Panc1 (cell line): ENCODE measurements around the gene SHOX. TPM values are rescaled to one million over a fixed set of nuclear protein-coding genes. Genes with fewer than 3 reads are reported as not detected.

Experiments used
- ATAC-seq: fragments of 200-7000 bp; cut with Tn5 transposase; 2 replicates; pipeline ENCODE4 v1.9.1; 2020; ENCODE audit warnings: mild to moderate bottlenecking, moderate library complexity
- BruUV-seq: library from RNA; stranded (reverse); fragments of 400-500 nt; replicated peaks from 2 replicates; lab custom pipeline; 2021; lab: Mats Ljungman, UMichigan
- CTCF ChIA-PET: fragments of 300-600 bp; sonication (Branson Sonifier 250); formaldehyde crosslinking; loops from one replicate; lab custom pipeline; 2022; ENCODE audit warnings: antibody characterized with exemption; lab: Charles Lee
- POLR2A ChIA-PET: fragments of 300-600 bp; sonication (Branson Sonifier 250); formaldehyde crosslinking; loops from one replicate; lab custom pipeline; 2022; ENCODE audit warnings: antibody characterized with exemption; lab: Charles Lee
- DNase-seq: peaks from one replicate; pipeline ENCODE4 v3.0.0-alpha.2; 2010; ENCODE audit warnings: low read depth, low spot score
- H3K27ac ChIP-seq: 2 replicates; pipeline ENCODE4 v1.5.1; 2011; ENCODE audit warnings: mild to moderate bottlenecking, low read length, inconsistent platforms
- H3K27me3 ChIP-seq: fragments of 200-500 bp; sonication (Bioruptor generic); 2 replicates; pipeline ENCODE4 v1.6.0; 2014; ENCODE audit warnings: low read length, inconsistent platforms; ENCODE audit not compliant: control insufficient read depth, insufficient read depth
- H3K36me3 ChIP-seq: fragments of 200-500 bp; sonication (Bioruptor generic); 2 replicates; pipeline ENCODE4 v1.5.1; 2014; ENCODE audit warnings: inconsistent platforms, mild to moderate bottlenecking, low read length, moderate library complexity; ENCODE audit not compliant: control insufficient read depth, insufficient read depth
- H3K4me1 ChIP-seq: 2 replicates; pipeline ENCODE4 v1.5.1; 2011; ENCODE audit warnings: inconsistent platforms, mild to moderate bottlenecking, low read length, moderate library complexity; ENCODE audit not compliant: control insufficient read depth, insufficient read depth
- H3K4me3 ChIP-seq, 2 experiments: 2 replicates each; pipeline ENCODE4 v1.5.1; 2011 to 2012; ENCODE audit warnings: low read depth in 2 of 2, low read length in 2 of 2, mild to moderate bottlenecking in 2 of 2, inconsistent platforms in 1 of 2, moderate library complexity in 1 of 2
- H3K9me3 ChIP-seq: fragments of 200-500 bp; sonication (Bioruptor generic); 2 replicates; pipeline ENCODE4 v1.5.1; 2014; ENCODE audit warnings: low read depth, mild to moderate bottlenecking, inconsistent platforms, low read length, moderate library complexity; ENCODE audit not compliant: control insufficient read depth, insufficient read depth
- POLR2AphosphoS5 ChIP-seq: IDR thresholded peaks from 2 replicates; pipeline ENCODE4 v1.6.1; 2012; ENCODE audit warnings: mild to moderate bottlenecking, low read depth, low read length, moderate library complexity
- SIN3A ChIP-seq: IDR thresholded peaks from 2 replicates; pipeline ENCODE4 v1.6.1; 2012; ENCODE audit warnings: low read depth, mild to moderate bottlenecking, low read length, moderate library complexity, borderline replicate concordance; ENCODE audit not compliant: insufficient read depth
- TCF7L2 ChIP-seq: IDR thresholded peaks from 2 replicates; pipeline ENCODE4 v1.6.1; 2011; ENCODE audit warnings: mild to moderate bottlenecking, low read depth, low read length, inconsistent platforms
- in situ Hi-C: cut with HindIII; loops from 2 replicates; pipeline ENCODE4 v1.10.0; 2016; ENCODE audit warnings: low sequenced_read_pairs, low pct_unique_long_range_greater_than_20kb
- intact Hi-C: fragments of 100-400 bp; cut with micrococcal nuclease; formaldehyde crosslinking; loops from one replicate; pipeline ENCODE4 v1.10.0; 2022; ENCODE audit not compliant: unreplicated experiment
- total RNA-seq: library from RNA; stranded (reverse); gene quantifications from one replicate; pipeline ENCODE4 v1.2.1, GENCODE V29; 2021; ENCODE audit not compliant: unreplicated experiment
- TF ChIP-seq, protein P1 (sequence below), 2 experiments: IDR thresholded peaks; 2 replicates each; pipeline ENCODE4 v1.6.1; 2011 to 2012; ENCODE audit warnings: low read depth in 2 of 2, control low read depth in 1 of 2, low read length in 1 of 2, mild to moderate bottlenecking in 1 of 2, moderate library complexity in 1 of 2; ENCODE audit not compliant: insufficient read depth in 1 of 2
- TF ChIP-seq, protein P2 (sequence below): fragments of 450-650 bp; IDR thresholded peaks from 2 replicates; pipeline ENCODE4 v1.5.1; 2017; ENCODE audit warnings: mild to moderate bottlenecking

SHOX gene
- total RNA-seq, 1 experiment from 2014 or later = not detected

DNA sequence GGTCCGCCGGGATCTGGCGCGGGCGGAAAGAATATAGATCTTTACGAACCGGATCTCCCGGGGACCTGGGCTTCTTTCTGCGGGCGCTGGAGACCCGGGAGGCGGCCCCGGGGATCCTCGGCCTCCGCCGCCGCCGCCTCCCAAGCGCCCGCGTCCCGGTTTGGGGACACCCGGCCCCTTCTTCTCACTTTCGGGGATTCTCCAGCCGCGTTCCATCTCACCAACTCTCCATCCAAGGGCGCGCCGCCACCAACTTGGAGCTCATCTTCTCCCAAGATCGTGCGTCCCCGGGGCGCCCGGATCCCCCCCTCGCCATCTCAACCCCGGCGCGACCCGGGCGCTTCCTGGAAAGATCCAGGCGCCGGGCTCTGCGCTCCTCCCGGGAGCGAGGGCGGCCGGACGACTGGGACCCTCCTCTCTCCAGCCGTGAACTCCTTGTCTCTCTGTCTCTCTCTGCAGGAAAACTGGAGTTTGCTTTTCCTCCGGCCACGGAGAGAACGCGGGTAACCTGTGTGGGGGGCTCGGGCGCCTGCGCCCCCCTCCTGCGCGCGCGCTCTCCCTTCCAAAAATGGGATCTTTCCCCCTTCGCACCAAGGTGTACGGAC, 482 bp upstream of the SHOX start:
- Histone ChIP-seq H3K9me3 (no peaks in the 10 kb centered on the region), H3K36me3 (no peaks in the 10 kb centered on the region), H3K4me1 (no peaks in the 10 kb centered on the region), H3K27me3 (no peaks in the 10 kb centered on the region; the same call in 1 of the 2 replicates), H3K4me3 (no peak overlapping the region), H3K27ac (no peak overlapping the region)
- intact Hi-C loops = no loop called here
- no peak for ATAC-seq
- no peak for DNase-seq
- POLR2A ChIA-PET = no interaction called here
- CTCF ChIA-PET = no interaction called here
- TF ChIP-seq, protein P1, sequence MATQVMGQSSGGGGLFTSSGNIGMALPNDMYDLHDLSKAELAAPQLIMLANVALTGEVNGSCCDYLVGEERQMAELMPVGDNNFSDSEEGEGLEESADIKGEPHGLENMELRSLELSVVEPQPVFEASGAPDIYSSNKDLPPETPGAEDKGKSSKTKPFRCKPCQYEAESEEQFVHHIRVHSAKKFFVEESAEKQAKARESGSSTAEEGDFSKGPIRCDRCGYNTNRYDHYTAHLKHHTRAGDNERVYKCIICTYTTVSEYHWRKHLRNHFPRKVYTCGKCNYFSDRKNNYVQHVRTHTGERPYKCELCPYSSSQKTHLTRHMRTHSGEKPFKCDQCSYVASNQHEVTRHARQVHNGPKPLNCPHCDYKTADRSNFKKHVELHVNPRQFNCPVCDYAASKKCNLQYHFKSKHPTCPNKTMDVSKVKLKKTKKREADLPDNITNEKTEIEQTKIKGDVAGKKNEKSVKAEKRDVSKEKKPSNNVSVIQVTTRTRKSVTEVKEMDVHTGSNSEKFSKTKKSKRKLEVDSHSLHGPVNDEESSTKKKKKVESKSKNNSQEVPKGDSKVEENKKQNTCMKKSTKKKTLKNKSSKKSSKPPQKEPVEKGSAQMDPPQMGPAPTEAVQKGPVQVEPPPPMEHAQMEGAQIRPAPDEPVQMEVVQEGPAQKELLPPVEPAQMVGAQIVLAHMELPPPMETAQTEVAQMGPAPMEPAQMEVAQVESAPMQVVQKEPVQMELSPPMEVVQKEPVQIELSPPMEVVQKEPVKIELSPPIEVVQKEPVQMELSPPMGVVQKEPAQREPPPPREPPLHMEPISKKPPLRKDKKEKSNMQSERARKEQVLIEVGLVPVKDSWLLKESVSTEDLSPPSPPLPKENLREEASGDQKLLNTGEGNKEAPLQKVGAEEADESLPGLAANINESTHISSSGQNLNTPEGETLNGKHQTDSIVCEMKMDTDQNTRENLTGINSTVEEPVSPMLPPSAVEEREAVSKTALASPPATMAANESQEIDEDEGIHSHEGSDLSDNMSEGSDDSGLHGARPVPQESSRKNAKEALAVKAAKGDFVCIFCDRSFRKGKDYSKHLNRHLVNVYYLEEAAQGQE (IDR thresholded peaks at IDR 0.05; ENCODE audit: insufficient read depth in 1 of 2, low read depth in 2 of 2, low read length in 1 of 2) = no peak
- TF ChIP-seq SIN3A = no peak
- TF ChIP-seq POLR2AphosphoS5 = no peak
- in situ Hi-C loops = no loop called here
- BruUV-seq = no TSS peak

DNA sequence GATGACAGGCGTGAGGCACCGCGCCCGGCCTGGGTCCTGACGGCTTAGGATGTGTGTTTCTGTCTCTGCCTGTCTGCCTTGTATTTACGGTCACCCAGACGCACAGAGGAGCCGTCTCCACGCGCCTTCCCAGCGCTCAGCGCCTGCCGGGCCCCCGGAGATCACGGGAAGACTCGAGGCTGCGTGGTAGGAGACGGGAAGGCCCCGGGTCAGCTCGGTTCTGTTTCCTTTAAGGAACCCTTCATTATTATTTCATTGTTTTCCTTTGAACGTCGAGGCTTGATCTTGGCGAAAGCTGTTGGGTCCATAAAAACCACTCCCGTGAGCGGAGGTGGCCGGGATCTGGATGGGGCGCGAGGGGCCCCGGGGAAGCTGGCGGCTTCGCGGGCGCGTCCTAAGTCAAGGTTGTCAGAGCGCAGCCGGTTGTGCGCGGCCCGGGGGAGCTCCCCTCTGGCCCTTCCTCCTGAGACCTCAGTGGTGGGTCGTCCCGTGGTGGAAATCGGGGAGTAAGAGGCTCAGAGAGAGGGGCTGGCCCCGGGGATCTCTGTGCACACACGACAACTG, 1.3 kb downstream of the SHOX start:
- Histone ChIP-seq H3K27me3 (no peaks in the 10 kb centered on the region; the same call in 1 of the 2 replicates), H3K36me3 (no peaks in the 10 kb centered on the region), H3K4me1 (no peaks in the 10 kb centered on the region), H3K9me3 (no peaks in the 10 kb centered on the region), H3K27ac (no peak overlapping the region), H3K4me3 (no peak overlapping the region)
- TF ChIP-seq TCF7L2 (no peak), SIN3A (no peak), POLR2AphosphoS5 (no peak)
- TF ChIP-seq, protein P2, sequence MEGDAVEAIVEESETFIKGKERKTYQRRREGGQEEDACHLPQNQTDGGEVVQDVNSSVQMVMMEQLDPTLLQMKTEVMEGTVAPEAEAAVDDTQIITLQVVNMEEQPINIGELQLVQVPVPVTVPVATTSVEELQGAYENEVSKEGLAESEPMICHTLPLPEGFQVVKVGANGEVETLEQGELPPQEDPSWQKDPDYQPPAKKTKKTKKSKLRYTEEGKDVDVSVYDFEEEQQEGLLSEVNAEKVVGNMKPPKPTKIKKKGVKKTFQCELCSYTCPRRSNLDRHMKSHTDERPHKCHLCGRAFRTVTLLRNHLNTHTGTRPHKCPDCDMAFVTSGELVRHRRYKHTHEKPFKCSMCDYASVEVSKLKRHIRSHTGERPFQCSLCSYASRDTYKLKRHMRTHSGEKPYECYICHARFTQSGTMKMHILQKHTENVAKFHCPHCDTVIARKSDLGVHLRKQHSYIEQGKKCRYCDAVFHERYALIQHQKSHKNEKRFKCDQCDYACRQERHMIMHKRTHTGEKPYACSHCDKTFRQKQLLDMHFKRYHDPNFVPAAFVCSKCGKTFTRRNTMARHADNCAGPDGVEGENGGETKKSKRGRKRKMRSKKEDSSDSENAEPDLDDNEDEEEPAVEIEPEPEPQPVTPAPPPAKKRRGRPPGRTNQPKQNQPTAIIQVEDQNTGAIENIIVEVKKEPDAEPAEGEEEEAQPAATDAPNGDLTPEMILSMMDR = no peak
- TF ChIP-seq, protein P1 (IDR thresholded peaks at IDR 0.05; ENCODE audit: insufficient read depth in 1 of 2, low read depth in 2 of 2, low read length in 1 of 2) = no peak
- DNase-seq (no peak), ATAC-seq (no peak)
- intact Hi-C loops (no loop called here), in situ Hi-C loops (no loop called here)
- BruUV-seq = no TSS peak
- CTCF ChIA-PET = no interaction called here
- POLR2A ChIA-PET = no interaction called here
